Left lung (tissue), 10 donors: ENCODE results near the gene CNTRL. TPM values are rescaled to one million over a fixed set of nuclear protein-coding genes. Genes with fewer than 3 reads are reported as not detected.

ENCODE experiments used
- ATAC-seq: fragments of 200-7000 bp; cut with Tn5 transposase; one replicate; pipeline ENCODE4 v1.9.1; 2020; ENCODE audit warnings: moderate library complexity
- DNase-seq, 4 donors: peaks; one replicate each; pipeline ENCODE4 v3.0.0-alpha.2; 2013 to 2020
- H3K27ac ChIP-seq, 2 donors: fragments of 200-600 bp; sonication (generic) in 1 of 2; one replicate each; pipeline versions ENCODE4 v1.5.0 to v1.8.0; 2020 to 2021
- H3K27me3 ChIP-seq, 2 donors: fragments of 200-600 bp; sonication (generic) in 1 of 2; one replicate each; pipeline versions ENCODE4 v1.5.0 to v1.8.0; 2020 to 2021
- H3K36me3 ChIP-seq, 2 donors: fragments of 200-600 bp; sonication (generic) in 1 of 2; one replicate each; pipeline versions ENCODE4 v1.5.0 to v1.8.0; 2020 to 2021
- H3K4me1 ChIP-seq, 2 donors: fragments of 200-600 bp; one replicate each; pipeline ENCODE4 v1.8.0; 2021
- H3K4me3 ChIP-seq, 2 donors: fragments of 200-600 bp; sonication (generic) in 1 of 2; one replicate each; pipeline versions ENCODE4 v1.5.0 to v1.8.0; 2020 to 2021; ENCODE audit warnings: mild to moderate bottlenecking in 1 of 2
- H3K9me3 ChIP-seq, 2 donors: fragments of 200-600 bp; sonication (generic) in 1 of 2; one replicate each; pipeline versions ENCODE4 v1.5.0 to v1.8.0; 2020 to 2021
- intact Hi-C, 2 donors: fragments of 100-400 bp; cut with DNase I; formaldehyde crosslinking; loops; one replicate each; pipeline versions ENCODE4 v1.11.2 to v1.14.2; 2022
- polyA plus RNA-seq, 6 donors: library from polyadenylated mRNA; unstranded; fragments of 120-200 nt; gene quantifications; one replicate each; pipeline ENCODE4 v1.2.1, GENCODE V29; 2013; ENCODE audit not compliant: insufficient read length in 6 of 6
- total RNA-seq, 2 donors: library from RNA; stranded (reverse); fragmentation: NEBNext Ultra II Directional; extraction: Animal tissue kit (Norgen Biotek cat#: 25700); gene quantifications; one replicate each; pipeline ENCODE4 v1.2.1, GENCODE V29; 2021
- TF ChIP-seq, protein P1 (sequence below), 2 donors: fragments of 200-600 bp; sonication (generic) in 1 of 2; IDR thresholded peaks; one replicate each; pipeline versions ENCODE4 v1.5.0 to v1.8.0; 2021; ENCODE audit warnings: antibody characterized with exemption in 2 of 2
- donor health status: DM: no; HTN: yes; CAD: no.
- donor health status: DM: no; HTN: no; CAD: no.

The CNTRL gene
- total and polyA plus RNA-seq, 8 donors: 13.6 to 67.6 (median 51.6) TPM

DNA sequence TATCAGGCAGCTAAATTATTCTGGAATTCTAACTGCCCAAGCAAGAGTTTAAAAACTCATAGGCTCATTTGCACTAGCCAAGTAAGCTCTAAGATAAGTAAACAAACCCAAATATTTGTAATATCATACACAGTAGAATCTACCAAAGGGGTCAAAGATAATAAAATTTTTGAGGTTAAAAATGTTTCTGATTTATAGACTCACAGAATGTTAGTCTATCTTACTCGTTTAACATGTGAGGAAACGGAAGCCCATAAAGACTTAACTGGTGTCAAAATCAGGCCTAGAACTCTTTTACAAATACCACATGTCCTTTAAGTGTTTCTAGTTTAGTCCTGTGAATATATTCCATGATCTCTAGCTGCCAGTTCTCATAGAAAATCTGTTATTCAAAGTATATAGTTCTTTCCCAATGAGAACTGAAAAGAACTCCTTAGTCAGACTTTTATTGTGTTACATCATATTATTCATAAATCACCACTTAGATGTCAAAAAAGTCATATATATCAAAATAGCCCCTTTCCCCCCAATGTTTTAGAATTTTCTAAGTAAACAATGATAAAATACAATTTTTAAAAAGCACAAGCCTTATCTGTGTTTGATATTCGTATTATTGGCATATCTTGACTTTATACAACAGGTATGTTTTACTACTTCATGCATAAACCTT is 113.0 kb downstream of the CNTRL start:
- Histone ChIP-seq H3K4me1 (peaks cover 19 to 67% of the 10 kb centered on the region in 2 donors), H3K4me3 (no peak overlapping the region), H3K36me3 (peaks cover 0 to 8% of the 10 kb centered on the region in 2 donors), H3K9me3 (no peaks in the 10 kb centered on the region), H3K27ac (no peak overlapping the region), H3K27me3 (no peaks in the 10 kb centered on the region)
- TF ChIP-seq, protein P1, sequence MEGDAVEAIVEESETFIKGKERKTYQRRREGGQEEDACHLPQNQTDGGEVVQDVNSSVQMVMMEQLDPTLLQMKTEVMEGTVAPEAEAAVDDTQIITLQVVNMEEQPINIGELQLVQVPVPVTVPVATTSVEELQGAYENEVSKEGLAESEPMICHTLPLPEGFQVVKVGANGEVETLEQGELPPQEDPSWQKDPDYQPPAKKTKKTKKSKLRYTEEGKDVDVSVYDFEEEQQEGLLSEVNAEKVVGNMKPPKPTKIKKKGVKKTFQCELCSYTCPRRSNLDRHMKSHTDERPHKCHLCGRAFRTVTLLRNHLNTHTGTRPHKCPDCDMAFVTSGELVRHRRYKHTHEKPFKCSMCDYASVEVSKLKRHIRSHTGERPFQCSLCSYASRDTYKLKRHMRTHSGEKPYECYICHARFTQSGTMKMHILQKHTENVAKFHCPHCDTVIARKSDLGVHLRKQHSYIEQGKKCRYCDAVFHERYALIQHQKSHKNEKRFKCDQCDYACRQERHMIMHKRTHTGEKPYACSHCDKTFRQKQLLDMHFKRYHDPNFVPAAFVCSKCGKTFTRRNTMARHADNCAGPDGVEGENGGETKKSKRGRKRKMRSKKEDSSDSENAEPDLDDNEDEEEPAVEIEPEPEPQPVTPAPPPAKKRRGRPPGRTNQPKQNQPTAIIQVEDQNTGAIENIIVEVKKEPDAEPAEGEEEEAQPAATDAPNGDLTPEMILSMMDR (IDR thresholded peaks at IDR 0.05): no peak
- DNase-seq: no peak
- ATAC-seq: no peak
- intact Hi-C loops: no loop called here

DNA sequence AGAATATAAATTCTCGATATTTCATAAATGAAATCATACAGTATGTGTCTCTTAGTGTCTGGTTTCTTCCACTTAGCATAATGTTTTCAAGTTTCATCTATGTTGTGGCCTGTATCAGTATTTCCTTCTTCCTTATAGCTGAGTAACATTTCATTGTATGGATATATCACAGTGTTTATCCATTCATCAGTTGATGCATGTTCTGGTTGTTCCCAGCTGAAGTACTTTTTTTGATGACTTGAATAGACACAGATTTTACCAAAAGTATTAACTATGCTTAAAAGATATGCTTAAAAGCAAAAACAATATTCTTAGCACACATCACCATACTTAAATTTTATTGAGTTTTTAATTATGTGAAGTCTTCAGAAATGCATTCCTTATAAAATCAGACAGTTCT is 114.3 kb downstream of the CNTRL start:
- H3K4me3 ChIP-seq: no peak overlapping the region
- TF ChIP-seq, protein P1 (IDR thresholded peaks at IDR 0.05): no peak
- H3K27me3 ChIP-seq: no peaks in the 10 kb centered on the region
- H3K27ac ChIP-seq: no peak overlapping the region
- H3K36me3 ChIP-seq: peaks cover 0 to 7% of the 10 kb centered on the region in 2 donors
- peaks cover 18 to 67% of the 10 kb centered on the region in 2 donors for H3K4me1 ChIP-seq
- DNase-seq (no peak), ATAC-seq (no peak)
- intact Hi-C loops: no loop called here
- H3K9me3 ChIP-seq: no peaks in the 10 kb centered on the region

DNA sequence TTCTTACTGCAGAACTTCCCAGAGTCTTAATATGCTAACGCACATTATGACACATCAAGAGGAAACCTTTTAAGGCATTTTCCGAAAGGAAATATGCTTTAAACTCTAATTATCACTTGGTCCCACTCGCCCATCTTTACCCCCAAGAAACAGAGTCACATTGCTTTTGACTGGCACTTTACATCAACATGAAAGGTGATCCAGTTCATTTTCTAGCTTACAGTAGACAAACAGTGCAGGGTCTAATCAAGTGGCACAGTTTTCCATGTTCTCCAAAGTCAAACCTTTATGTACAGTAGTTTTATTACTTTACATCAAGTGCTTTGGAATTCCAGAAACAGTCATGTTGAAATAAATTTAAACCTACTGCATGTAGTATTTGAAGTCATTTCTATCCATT is 114.9 kb downstream of the CNTRL start:
- Histone ChIP-seq H3K27ac (no peak overlapping the region), H3K4me3 (no peak overlapping the region), H3K9me3 (no peaks in the 10 kb centered on the region), H3K4me1 (peaks cover 19 to 67% of the 10 kb centered on the region in 2 donors), H3K27me3 (no peaks in the 10 kb centered on the region), H3K36me3 (peaks cover 0 to 7% of the 10 kb centered on the region in 2 donors)
- ATAC-seq: no peak
- no peak for DNase-seq
- intact Hi-C loops: no loop called here
- TF ChIP-seq, protein P1 (IDR thresholded peaks at IDR 0.05): no peak

DNA sequence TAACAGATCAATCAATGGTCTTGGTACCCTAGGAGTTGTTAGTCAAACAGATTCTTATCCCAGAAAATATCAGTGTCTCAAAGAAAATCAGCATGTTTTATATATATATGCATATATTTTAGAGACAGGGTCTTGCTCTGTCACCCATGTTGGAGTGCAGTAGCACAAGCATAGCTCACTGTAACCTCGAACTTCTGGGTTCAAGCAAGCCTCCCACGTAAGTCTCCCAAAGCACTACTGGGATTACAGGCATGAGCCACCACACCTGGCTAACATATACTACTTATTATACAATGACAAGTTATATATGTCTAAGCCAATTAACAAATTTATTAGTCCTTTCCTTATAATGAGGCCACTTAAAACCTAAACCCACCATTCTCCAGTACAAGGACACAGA is 116.5 kb downstream of the CNTRL start:
- Histone ChIP-seq H3K4me1 (peaks cover 33 to 67% of the 10 kb centered on the region in 2 donors), H3K9me3 (no peaks in the 10 kb centered on the region), H3K27me3 (no peaks in the 10 kb centered on the region), H3K4me3 (no peak overlapping the region), H3K36me3 (no peaks in the 10 kb centered on the region), H3K27ac (no peak overlapping the region)
- TF ChIP-seq, protein P1 (IDR thresholded peaks at IDR 0.05): no peak
- intact Hi-C loops: no loop called here
- no peak for ATAC-seq
- DNase-seq: no peak

DNA sequence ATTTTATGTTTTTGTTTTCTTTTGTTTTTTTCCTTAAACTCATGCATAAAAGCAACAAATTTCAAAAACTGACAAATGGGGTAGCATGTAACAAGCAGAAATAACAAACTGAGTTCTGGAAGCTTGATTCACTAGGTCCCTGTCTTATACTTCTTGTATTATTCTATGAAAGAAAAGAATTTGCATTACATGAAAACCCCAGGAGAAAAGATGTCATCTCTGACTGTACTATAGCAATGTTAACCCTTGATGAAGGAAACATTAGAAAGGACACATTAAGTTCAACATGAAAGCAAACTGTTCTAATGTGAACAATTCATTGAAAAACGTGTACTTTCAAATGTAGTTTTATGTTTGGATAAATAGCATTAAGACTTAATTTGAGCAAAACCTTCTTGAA is 117.8 kb downstream of the CNTRL start:
- Histone ChIP-seq H3K27ac (no peak overlapping the region), H3K36me3 (no peaks in the 10 kb centered on the region), H3K4me3 (no peak overlapping the region), H3K27me3 (no peaks in the 10 kb centered on the region), H3K4me1 (peaks cover 43 to 73% of the 10 kb centered on the region in 2 donors), H3K9me3 (no peaks in the 10 kb centered on the region)
- intact Hi-C loops: no loop called here
- no peak for DNase-seq
- TF ChIP-seq, protein P1 (IDR thresholded peaks at IDR 0.05): no peak
- ATAC-seq: no peak
